Endothelial cell of umbilical vein (primary cell): ENCODE data around the gene KLC3. TPM values are rescaled to one million over a fixed set of nuclear protein-coding genes. Genes with fewer than 3 reads are reported as not detected.

Source experiments
- BruUV-seq: library from RNA; stranded (reverse); fragments of 400-500 nt; replicated peaks from 2 replicates; lab custom pipeline; 2021; lab: Mats Ljungman, UMichigan
- CTCF ChIA-PET: fragments of 300-600, 350-600 bp; sonication (Branson Sonifier 250); formaldehyde crosslinking; loops from one replicate; lab custom pipeline; 2021; ENCODE audit warnings: antibody characterized with exemption, inconsistent platforms; lab: Charles Lee
- POLR2A ChIA-PET: fragments of 300-600, 350-600 bp; sonication (Branson Sonifier 250); formaldehyde crosslinking; loops from one replicate; lab custom pipeline; 2021; ENCODE audit warnings: antibody characterized with exemption, inconsistent platforms; lab: Charles Lee
- DNase-seq: peaks from one replicate; pipeline ENCODE4 v3.0.0-alpha.2; 2011; ENCODE audit warnings: low read depth, low spot score
- FAIRE-seq: peaks from 2 replicates; lab custom pipeline; 2011; peaks lifted over from hg19 to GRCh38; lab: Jason Lieb, UNC
- H2AFZ ChIP-seq: 2 replicates; pipeline ENCODE4 v1.6.0; 2012; ENCODE audit warnings: low read depth, low read length, control low read depth, inconsistent platforms
- H3K27ac ChIP-seq: 2 replicates; pipeline ENCODE4 v1.5.1; 2011; ENCODE audit warnings: low read depth, mild to moderate bottlenecking, control low read depth, low read length, moderate library complexity; ENCODE audit not compliant: insufficient read depth
- H3K27me3 ChIP-seq, 2 experiments: 2 replicates each; pipeline versions ENCODE4 v1.6.0 to v1.6.1; 2011; ENCODE audit warnings: low read length in 2 of 2, mixed read lengths in 1 of 2; ENCODE audit not compliant: control insufficient read depth in 2 of 2, insufficient read depth in 2 of 2
- H3K36me3 ChIP-seq, 2 experiments: 2 replicates in 1 of 2; 3 replicates in 1 of 2; pipeline ENCODE4 v1.5.1; 2011; ENCODE audit warnings: low read length in 2 of 2, mild to moderate bottlenecking in 1 of 2, moderate library complexity in 1 of 2; ENCODE audit not compliant: control insufficient read depth in 2 of 2, insufficient read depth in 2 of 2; ENCODE audit errors: extremely low read depth in 1 of 2
- H3K4me1 ChIP-seq: 3 replicates; pipeline ENCODE4 v1.5.1; 2011; ENCODE audit warnings: mild to moderate bottlenecking, low read length; ENCODE audit not compliant: control insufficient read depth, insufficient read depth; ENCODE audit errors: extremely low read depth
- H3K4me2 ChIP-seq: 2 replicates; pipeline ENCODE4 v1.6.1; 2011; ENCODE audit warnings: low read length, control low read depth, mixed read lengths; ENCODE audit not compliant: insufficient read depth
- H3K4me3 ChIP-seq, 3 experiments: fragments of 200-600 bp in 1 of 3; sonication (generic), shearing (Covaris generic) in 1 of 3; replicated peaks in 1 of 3; 2 replicates each; pipeline ENCODE4 v1.5.1; 2011 to 2016; ENCODE audit warnings: control low read depth in 3 of 3, low read length in 3 of 3, mild to moderate bottlenecking in 2 of 3, inconsistent platforms in 1 of 3, low read depth in 1 of 3, moderate library complexity in 1 of 3; ENCODE audit not compliant: insufficient read depth in 1 of 3
- H3K79me2 ChIP-seq: 2 replicates; pipeline ENCODE4 v1.6.0; 2012; ENCODE audit warnings: low read length, inconsistent platforms; ENCODE audit not compliant: control insufficient read depth, insufficient read depth
- H3K9ac ChIP-seq: replicated peaks from 2 replicates; pipeline ENCODE3; 2011; ENCODE audit warnings: low read length, control low read depth; ENCODE audit not compliant: insufficient read depth; ENCODE audit errors: extremely low read depth
- H3K9me1 ChIP-seq: replicated peaks from 3 replicates; pipeline ENCODE4 v1.6.0; 2011; ENCODE audit warnings: mild to moderate bottlenecking, low read length; ENCODE audit not compliant: control insufficient read depth, insufficient read depth; ENCODE audit errors: extremely low read depth
- H3K9me3 ChIP-seq: replicated peaks from 2 replicates; pipeline ENCODE4 v1.5.1; 2012; ENCODE audit warnings: low read length, inconsistent platforms; ENCODE audit not compliant: control insufficient read depth, insufficient read depth
- H4K20me1 ChIP-seq: replicated peaks from 2 replicates; pipeline ENCODE3; 2011; ENCODE audit warnings: mild to moderate bottlenecking, low read length; ENCODE audit not compliant: control insufficient read depth, insufficient read depth; ENCODE audit errors: extremely low read depth
- CTCF ChIP-seq, 2 donors: IDR thresholded peaks; 1 replicate in 1 of 2; 2 replicates in 1 of 2; pipeline ENCODE4 v1.5.1; 2011; ENCODE audit warnings: low read length in 2 of 2, mild to moderate bottlenecking in 2 of 2, moderate library complexity in 2 of 2, control low read depth in 1 of 2, inconsistent platforms in 1 of 2, low read depth in 1 of 2; ENCODE audit not compliant: insufficient read depth in 1 of 2; ENCODE audit errors: extremely low read depth in 1 of 2
- EZH2 ChIP-seq: IDR thresholded peaks from 2 replicates; pipeline ENCODE4 v1.6.1; 2012; ENCODE audit warnings: borderline replicate concordance, low read depth, mild to moderate bottlenecking, moderate library complexity, low read length, inconsistent platforms; ENCODE audit not compliant: severe bottlenecking
- FOS ChIP-seq: IDR thresholded peaks from 2 replicates; pipeline ENCODE4 v1.6.1; 2011; ENCODE audit warnings: mild to moderate bottlenecking, low read length, moderate library complexity, borderline replicate concordance; ENCODE audit not compliant: insufficient read depth
- GATA2 ChIP-seq: IDR thresholded peaks from 2 replicates; pipeline ENCODE4 v1.7.0; 2011; ENCODE audit warnings: low read depth, mild to moderate bottlenecking, moderate library complexity, mixed read lengths, low read length; ENCODE audit not compliant: insufficient read length, insufficient read depth
- JUN ChIP-seq: IDR thresholded peaks from 2 replicates; pipeline ENCODE4 v1.6.1; 2011; ENCODE audit warnings: borderline replicate concordance, low read depth; ENCODE audit not compliant: insufficient read length, insufficient read depth
- MAX ChIP-seq: IDR thresholded peaks from 2 replicates; pipeline ENCODE4 v1.6.1; 2011; ENCODE audit not compliant: insufficient read depth, insufficient read length
- MYC ChIP-seq: IDR thresholded peaks from one replicate; pipeline ENCODE4 v1.6.1; 2011; ENCODE audit warnings: mild to moderate bottlenecking, low read depth, low read length
- POLR2A ChIP-seq: IDR thresholded peaks from 2 replicates; pipeline ENCODE4 v1.6.1; 2012; ENCODE audit warnings: low read depth, mild to moderate bottlenecking, control low read depth, low read length
- POLR2AphosphoS5 ChIP-seq: IDR thresholded peaks from 2 replicates; pipeline ENCODE4 v1.6.1; 2012; ENCODE audit warnings: low read depth, mild to moderate bottlenecking, control low read depth, low read length, moderate library complexity; ENCODE audit not compliant: insufficient read depth
- dilution Hi-C: fragments of 300-500 bp; cut with MboI; formaldehyde crosslinking; loops from one replicate; pipeline ENCODE4 v1.15.0; 2019; ENCODE audit warnings: low sequenced_read_pairs; ENCODE audit not compliant: extremely low pct_ligation_motif_present
- intact Hi-C: fragments of 100-400 bp; cut with micrococcal nuclease; formaldehyde crosslinking; loops from one replicate; pipeline ENCODE4 v1.10.0; 2022
- polyA plus RNA-seq, 4 experiments: library from polyadenylated mRNA; depleted of rRNA in 3 of 4; stranded (reverse) in 3 of 4; unstranded in 1 of 4; fragments of >200 nt; gene quantifications; 2 replicates each; pipeline versions ENCODE4 v1.2.1 to v1.2.3, GENCODE V29; 2011 to 2012; ENCODE audit warnings: missing spikeins in 1 of 4
- total RNA-seq: library from RNA; stranded (reverse); gene quantifications from 2 replicates; pipeline ENCODE4 v1.2.3, GENCODE V29; 2021

The KLC3 gene
- total and polyA plus RNA-seq, 2 donors (not counting 3 experiments of a cell fraction or from before 2014, with no cell fraction given), result not detected

GRCh38 chr19:45349430-45349941, 8.9 kb downstream of the KLC3 start:
- POLR2A ChIA-PET, result no interaction called here
- no peak for DNase-seq
- dilution Hi-C loops, result no loop called here
- Histone ChIP-seq H3K4me3 (no peak overlapping the region), H3K79me2 (no peaks in the 10 kb centered on the region), H2AFZ (no peak overlapping the region), H4K20me1 (no peaks in the 10 kb centered on the region), H3K36me3 (peaks cover 3 to 28% of the 10 kb centered on the region in 2 experiments), H3K9ac (no peak overlapping the region), H3K9me1 (no peaks in the 10 kb centered on the region), H3K9me3 (no peaks in the 10 kb centered on the region), H3K4me2 (no peak overlapping the region), H3K27me3 (no peaks in the 10 kb centered on the region), H3K4me1 (no peaks in the 10 kb centered on the region), H3K27ac (no peak overlapping the region)
- CTCF ChIA-PET, result interaction anchor here (0.8 kb wide), 1 partner anchor 149 kb away, joined by 3 read pairs; no protein-coding TSS in a partner anchor
- TF ChIP-seq GATA2 (no peak), MAX (no peak), EZH2 (no peak), JUN (no peak), MYC (no peak), POLR2AphosphoS5 (no peak), POLR2A (no peak), CTCF (IDR thresholded peaks at IDR 0.05; ENCODE audit: extremely low read depth in 1 of 2, insufficient read depth in 1 of 2, low read depth in 1 of 2, low read length in 2 of 2) (no peak), FOS (no peak)
- intact Hi-C loops, result no loop called here
- no peak for FAIRE-seq
- no TSS peak for BruUV-seq
